ENCODE measurements around the gene FTO.

- TF ChIP-seq, protein P1, sequence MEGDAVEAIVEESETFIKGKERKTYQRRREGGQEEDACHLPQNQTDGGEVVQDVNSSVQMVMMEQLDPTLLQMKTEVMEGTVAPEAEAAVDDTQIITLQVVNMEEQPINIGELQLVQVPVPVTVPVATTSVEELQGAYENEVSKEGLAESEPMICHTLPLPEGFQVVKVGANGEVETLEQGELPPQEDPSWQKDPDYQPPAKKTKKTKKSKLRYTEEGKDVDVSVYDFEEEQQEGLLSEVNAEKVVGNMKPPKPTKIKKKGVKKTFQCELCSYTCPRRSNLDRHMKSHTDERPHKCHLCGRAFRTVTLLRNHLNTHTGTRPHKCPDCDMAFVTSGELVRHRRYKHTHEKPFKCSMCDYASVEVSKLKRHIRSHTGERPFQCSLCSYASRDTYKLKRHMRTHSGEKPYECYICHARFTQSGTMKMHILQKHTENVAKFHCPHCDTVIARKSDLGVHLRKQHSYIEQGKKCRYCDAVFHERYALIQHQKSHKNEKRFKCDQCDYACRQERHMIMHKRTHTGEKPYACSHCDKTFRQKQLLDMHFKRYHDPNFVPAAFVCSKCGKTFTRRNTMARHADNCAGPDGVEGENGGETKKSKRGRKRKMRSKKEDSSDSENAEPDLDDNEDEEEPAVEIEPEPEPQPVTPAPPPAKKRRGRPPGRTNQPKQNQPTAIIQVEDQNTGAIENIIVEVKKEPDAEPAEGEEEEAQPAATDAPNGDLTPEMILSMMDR (IDR thresholded peaks at IDR 0.05; ENCODE audit: poor library complexity) = no peak
- TF ChIP-seq EZH2phosphoT487 (IDR thresholded peaks at IDR 0.05; ENCODE audit: low read depth, severe bottlenecking, unreplicated experiment) = no peak
- no peak for TF ChIP-seq EZH2 (IDR thresholded peaks at IDR 0.05; ENCODE audit: borderline replicate concordance)
These were observed 75.2 kb downstream of the FTO start for GRCh38 chr16:53779186-53779585.

All from hepatocyte (in vitro differentiated cells).